OCI-LY3 (cell line): ENCODE data around the gene DYNC1I1.

ENCODE experiments used
- CTCF ChIP-seq: fragments of 200-600, 300-600 bp; sonication (generic); IDR thresholded peaks from 2 replicates; pipeline ENCODE4 v1.5.1; 2014; ENCODE audit warnings: antibody characterized with exemption, low read length, low read depth
- EZH2phosphoT487 ChIP-seq: fragments of 200-600 bp; shearing (Covaris generic); IDR thresholded peaks from 2 replicates; pipeline ENCODE4 v1.6.1; 2018; ENCODE audit warnings: antibody characterized with exemption, mixed run types, low read depth

GRCh38 chr7:95960706-95961244 lies 188.4 kb downstream of the DYNC1I1 start:
- TF ChIP-seq EZH2phosphoT487 (no peak), CTCF (no peak)
